HG03159 (cell line): ENCODE measurements around the gene HRNR.
"Not testable (repeated sequence)": the region's sequence is repeated elsewhere in the genome, so short reads cannot be mapped to it uniquely, and the experiment has no call there.

Experiments used
- ATAC-seq: cut with Tn5 transposase; IDR thresholded peaks from one replicate; pipeline ENCODE4 v1.9.1; 2021; ENCODE audit warnings: mild to moderate bottlenecking, moderate library complexity; ENCODE audit not compliant: unreplicated experiment

Gene HRNR

GRCh38 chr1:152224093-152224492 is at the start of gene HRNR:
Gene HRNR, minus strand, starts transcription at chr1:152224193. Its CDS starts 940 bp downstream, at chr1:152223253.
- no peak for ATAC-seq

GRCh38 chr1:152256394-152256793 is 32.4 kb upstream of the HRNR start:
- not testable (repeated sequence) for ATAC-seq

GRCh38 chr1:152252157-152252556 is 28.2 kb upstream of the HRNR start:
- ATAC-seq = no peak

GRCh38 chr1:152251391-152251790 is 27.4 kb upstream of the HRNR start:
- ATAC-seq = no peak

GRCh38 chr1:152247316-152247715 is 23.3 kb upstream of the HRNR start:
- no peak for ATAC-seq

GRCh38 chr1:152244576-152245273 is 20.7 kb upstream of the HRNR start:
- ATAC-seq = no peak

GRCh38 chr1:152237093-152237492 is 13.1 kb upstream of the HRNR start:
- ATAC-seq = no peak

- no peak for ATAC-seq
These were observed 4.8 kb upstream of the HRNR start for GRCh38 chr1:152228831-152229230.

GRCh38 chr1:152227310-152227928 is 3.4 kb upstream of the HRNR start:
- no peak for ATAC-seq

- ATAC-seq = no peak
These were observed 1.7 kb upstream of the HRNR start for GRCh38 chr1:152225678-152226077.

GRCh38 chr1:152220166-152221163 is 3.5 kb downstream of the HRNR start:
- ATAC-seq = no peak

GRCh38 chr1:152219438-152219837 is 4.6 kb downstream of the HRNR start:
- not testable (repeated sequence) for ATAC-seq

GRCh38 chr1:152218762-152219436 is 5.1 kb downstream of the HRNR start:
- ATAC-seq = no peak

GRCh38 chr1:152215604-152216003 is 8.4 kb downstream of the HRNR start:
- not testable (repeated sequence) for ATAC-seq

GRCh38 chr1:152214911-152215310 is 9.1 kb downstream of the HRNR start:
- ATAC-seq = not testable (repeated sequence)

- ATAC-seq = no peak
These were observed 25.0 kb downstream of the HRNR start for GRCh38 chr1:152198982-152199381.

GRCh38 chr1:152197361-152197941 is 26.5 kb downstream of the HRNR start:
- no peak for ATAC-seq

- no peak for ATAC-seq
These were observed 32.3 kb downstream of the HRNR start for GRCh38 chr1:152191711-152192110.

GRCh38 chr1:152191260-152191659 is 32.7 kb downstream of the HRNR start:
- ATAC-seq = no peak

GRCh38 chr1:152190589-152190988 is 33.4 kb downstream of the HRNR start:
- ATAC-seq = no peak
